Fibroblast of pulmonary artery (primary cell): ENCODE measurements around the gene AMN.
A peak's percentile ranks its signal among the peaks of the same experiment; 100 is the strongest.
"Not testable (repeated sequence)": the region's sequence is repeated elsewhere in the genome, so short reads cannot be mapped to it uniquely, and the experiment has no call there.

Experiments used
- DNase-seq: peaks from one replicate; pipeline ENCODE4 v3.0.0-alpha.2; 2010; ENCODE audit warnings: low read depth
- H3K4me3 ChIP-seq: replicated peaks from 2 replicates; pipeline ENCODE4 v1.5.1; 2011; ENCODE audit warnings: low read depth, mild to moderate bottlenecking, control low read depth, low read length, moderate library complexity
- CTCF ChIP-seq: IDR thresholded peaks from 2 replicates; pipeline ENCODE4 v1.5.1; 2011; ENCODE audit warnings: mild to moderate bottlenecking, control low read depth, low read length, inconsistent platforms; ENCODE audit errors: missing control alignments

Gene AMN

GRCh38 chr14:102891111-102891510, 31.4 kb upstream of the AMN start:
- no peak for DNase-seq
- H3K4me3 ChIP-seq, result no peak overlapping the region
- no peak for TF ChIP-seq CTCF

- H3K4me3 ChIP-seq, result no peak overlapping the region
- no peak for TF ChIP-seq CTCF
- DNase-seq, result peak; percentile 27
These were observed 30.9 kb upstream of the AMN start for GRCh38 chr14:102891556-102891955.

GRCh38 chr14:102892651-102893050, 29.8 kb upstream of the AMN start:
- H3K4me3 ChIP-seq, result no peak overlapping the region
- no peak for TF ChIP-seq CTCF
- DNase-seq, result no peak

- peak; percentile 94 for DNase-seq
- no peak for TF ChIP-seq CTCF
- H3K4me3 ChIP-seq, result no peak overlapping the region
These were observed 29.0 kb upstream of the AMN start for GRCh38 chr14:102893452-102893851.

- H3K4me3 ChIP-seq, DNase-seq: not testable (repeated sequence)
These were observed 25.7 kb upstream of the AMN start for GRCh38 chr14:102896735-102897134.

- TF ChIP-seq CTCF, result no peak
- no peak overlapping the region for H3K4me3 ChIP-seq
- DNase-seq, result no peak
These were observed 25.0 kb upstream of the AMN start for GRCh38 chr14:102897299-102898027.

- TF ChIP-seq CTCF, result no peak
These were observed 24.2 kb upstream of the AMN start for GRCh38 chr14:102898298-102898697.

More at GRCh38 chr14:102898298-102898697, 24.2 kb upstream of the AMN start:
- H3K4me3 ChIP-seq, result no peak overlapping the region
- no peak for DNase-seq
